GM18508 (cell line): ENCODE measurements around the gene HDAC4.
"Not testable (repeated sequence)": the region's sequence is repeated elsewhere in the genome, so short reads cannot be mapped to it uniquely, and the experiment has no call there.

Experiments
- ATAC-seq: cut with Tn5 transposase; IDR thresholded peaks from one replicate; pipeline ENCODE4 v1.9.1; 2021; ENCODE audit warnings: moderate number of reproducible peaks; ENCODE audit not compliant: insufficient read depth, unreplicated experiment

Gene HDAC4

GRCh38 chr2:239050252-239050649, 350.6 kb downstream of the HDAC4 start:
- ATAC-seq = no peak

DNA sequence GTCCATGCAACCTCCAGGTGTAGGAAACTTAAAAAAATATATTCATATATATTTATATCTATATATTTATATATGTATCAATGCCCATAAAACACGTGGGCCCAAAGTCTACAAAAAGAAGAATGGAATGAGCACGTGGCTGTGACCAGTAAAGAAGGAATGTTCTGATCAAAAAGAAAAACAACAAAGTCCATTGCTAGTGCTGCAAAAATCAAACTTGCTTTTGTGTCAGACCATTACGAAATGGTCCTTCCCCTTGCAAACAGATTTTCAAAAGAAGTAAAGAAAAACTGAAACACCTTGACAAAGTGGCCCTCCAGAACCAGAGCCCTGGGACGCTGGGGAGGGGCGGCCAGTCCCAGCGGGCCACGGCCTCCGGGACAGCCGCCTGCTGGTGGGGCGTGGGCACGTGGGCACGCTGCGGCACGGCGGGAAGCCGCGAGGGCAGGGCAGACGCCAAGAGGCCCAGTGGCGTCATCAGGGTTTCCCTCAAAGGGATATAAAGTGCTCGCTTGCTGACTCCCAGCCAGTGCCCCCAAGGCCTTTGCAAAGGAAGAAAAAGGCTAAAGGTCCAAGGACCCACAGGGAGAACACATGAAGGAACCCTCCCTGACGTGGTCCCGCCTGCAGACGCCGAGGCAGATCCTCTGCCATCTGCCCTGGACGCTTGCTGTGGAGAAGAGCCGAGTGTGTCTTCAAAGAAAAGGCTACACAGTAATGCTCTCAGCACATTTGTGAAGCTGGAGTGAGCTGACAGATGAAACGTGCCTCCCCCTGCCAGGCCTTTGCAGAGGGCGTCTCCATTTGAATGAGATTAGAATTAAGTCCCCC, 351.2 kb downstream of the HDAC4 start:
- ATAC-seq = no peak

DNA sequence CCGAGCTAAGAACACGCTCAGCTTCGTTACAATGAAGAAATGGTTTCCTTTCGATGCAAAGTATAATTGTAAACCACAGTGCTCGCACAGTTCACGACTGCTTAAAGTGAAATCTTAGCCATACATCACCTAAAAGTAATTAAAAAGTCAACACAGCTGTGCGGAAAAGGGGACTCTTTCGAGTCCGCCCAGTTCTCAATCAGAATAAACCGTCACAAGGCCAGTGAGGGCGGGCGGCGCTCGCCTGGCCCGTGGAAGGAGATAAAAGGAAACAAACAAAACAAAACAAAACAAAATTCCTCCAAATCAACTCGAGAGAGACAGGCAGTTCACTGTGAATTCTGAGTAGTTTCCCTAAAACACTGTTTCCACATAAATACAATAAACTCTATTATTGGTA, 352.1 kb downstream of the HDAC4 start:
- no peak for ATAC-seq

DNA sequence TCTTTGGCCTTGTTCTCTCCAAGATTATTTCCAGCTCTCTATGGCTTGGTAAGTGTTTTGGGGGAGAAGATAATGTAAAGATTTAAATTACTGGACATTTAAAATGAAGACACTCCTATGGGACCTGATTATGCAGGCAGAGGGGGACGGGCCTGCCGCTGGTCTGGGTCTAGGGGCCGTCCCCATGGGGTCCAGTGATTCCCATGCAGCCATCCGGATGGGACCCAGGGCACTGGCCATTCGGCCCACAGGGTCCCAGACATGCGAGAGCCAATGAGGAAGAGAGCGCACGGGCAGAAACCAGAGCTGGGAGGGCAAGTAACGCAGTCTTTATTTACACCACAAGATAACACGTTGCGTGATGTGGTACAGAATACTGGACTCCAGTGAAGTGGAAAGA, 353.0 kb downstream of the HDAC4 start:
- ATAC-seq = no peak

DNA sequence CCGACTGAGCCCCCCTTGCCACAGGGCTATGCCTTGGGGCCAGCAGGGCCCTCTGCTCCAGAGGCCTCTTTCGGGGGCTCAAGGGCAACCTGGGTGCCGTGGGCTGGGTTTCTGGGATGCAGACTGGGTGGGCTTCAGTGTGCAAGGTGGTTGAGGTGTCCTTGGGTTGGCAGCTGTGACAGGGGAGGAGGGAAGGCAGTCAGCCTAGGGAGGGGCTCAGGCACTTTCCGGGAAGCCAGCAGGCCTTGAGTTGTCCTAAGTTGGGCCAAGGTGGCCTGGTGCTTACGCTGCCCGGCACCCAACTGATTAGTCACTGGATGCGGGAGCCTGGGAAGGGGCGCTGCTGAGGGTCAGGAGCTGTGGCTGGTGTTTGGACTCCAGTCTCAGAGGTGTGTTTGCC, 353.4 kb downstream of the HDAC4 start:
- no peak for ATAC-seq

DNA sequence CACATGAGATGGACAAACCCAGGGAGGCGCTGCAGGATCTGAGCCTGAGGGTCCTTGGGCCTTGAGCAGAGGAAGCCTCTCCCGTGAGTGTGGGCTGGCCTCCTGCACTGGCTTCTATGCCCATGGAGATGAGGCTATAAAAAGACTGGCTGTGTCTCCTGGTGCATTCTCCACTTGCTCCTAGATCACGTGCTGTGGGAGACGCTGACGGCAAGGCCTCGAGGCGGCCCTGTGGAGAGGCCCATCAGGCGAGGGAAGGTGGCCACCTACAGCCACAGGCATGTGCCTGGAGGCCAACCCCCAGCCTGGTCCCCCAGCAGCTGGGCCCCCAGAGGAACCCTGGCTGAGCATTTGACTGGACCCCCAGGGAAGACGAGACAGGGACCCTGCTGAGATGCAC, 354.0 kb downstream of the HDAC4 start:
- no peak for ATAC-seq

- no peak for ATAC-seq
These were observed 356.5 kb downstream of the HDAC4 start for GRCh38 chr2:239044336-239044735.

DNA sequence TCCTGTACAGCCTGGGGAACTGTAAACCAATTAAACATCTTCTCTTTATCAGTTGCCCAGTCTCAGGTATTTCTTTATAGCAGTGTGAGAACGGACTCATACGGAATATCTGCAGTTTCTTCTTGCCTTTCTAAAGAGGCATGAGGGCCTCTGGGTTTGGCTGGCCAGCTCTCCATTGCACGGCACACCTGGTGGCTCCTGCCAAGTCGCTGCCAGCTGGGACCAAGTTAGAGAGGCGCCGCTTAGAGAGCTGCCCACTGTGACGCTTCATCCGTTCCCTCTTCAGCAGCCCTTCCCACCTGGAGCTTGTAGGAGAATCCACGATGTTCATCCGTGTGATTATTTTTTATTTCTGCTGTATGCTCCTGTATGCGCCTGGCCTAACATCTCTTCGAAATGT, 357.5 kb downstream of the HDAC4 start:
- ATAC-seq = no peak

- no peak for ATAC-seq
These were observed 358.1 kb downstream of the HDAC4 start for GRCh38 chr2:239042551-239043320.

DNA sequence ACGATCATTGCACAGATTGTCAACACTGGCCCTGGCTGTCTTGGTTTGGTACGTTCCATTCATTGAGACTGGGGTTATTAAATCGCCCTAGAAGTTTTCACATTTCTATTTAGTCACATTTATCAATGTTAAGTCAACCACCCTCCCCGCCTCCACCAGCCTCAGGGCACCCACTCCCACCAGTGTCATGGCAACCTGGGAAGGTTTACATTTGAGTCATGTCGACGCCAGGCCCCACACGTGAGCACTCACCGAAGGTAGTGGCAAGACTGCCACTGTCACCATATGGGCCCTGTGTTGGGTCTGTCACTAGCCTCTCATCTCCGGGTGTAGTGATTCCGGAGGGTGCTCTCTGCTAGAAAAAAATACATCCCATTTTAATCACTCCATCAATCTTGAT, 358.8 kb downstream of the HDAC4 start:
- no peak for ATAC-seq

- no peak for ATAC-seq
These were observed 359.8 kb downstream of the HDAC4 start for GRCh38 chr2:239041062-239041461.

DNA sequence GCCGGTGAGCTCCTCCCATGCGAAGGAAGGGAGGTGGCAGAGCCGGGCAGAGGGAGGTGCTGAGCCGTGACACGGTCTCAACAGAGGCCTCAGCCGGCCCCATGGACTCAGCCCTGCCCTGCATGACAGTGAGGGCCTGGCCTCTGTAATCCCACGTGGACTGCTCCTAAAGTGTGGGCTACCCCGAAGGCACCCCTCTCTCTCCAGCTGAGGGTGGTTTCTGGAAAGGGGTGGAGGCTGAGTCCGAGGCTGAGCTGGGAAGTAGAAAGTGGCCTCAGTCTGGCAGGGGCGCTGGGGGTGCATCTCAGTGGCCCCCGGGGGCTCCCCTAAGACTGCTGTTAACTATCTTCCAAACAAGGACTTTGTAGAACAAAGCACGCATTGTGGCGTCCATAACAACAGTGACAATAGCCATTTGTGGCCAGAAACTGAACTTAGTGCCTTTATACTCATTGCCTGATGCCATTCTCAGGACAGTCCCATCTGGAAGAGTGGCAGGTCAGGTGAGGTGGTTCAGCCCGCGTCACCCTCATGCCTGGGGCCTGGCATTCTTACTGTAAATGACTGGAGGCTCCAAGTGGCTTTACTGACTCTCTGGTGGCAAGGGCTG, 360.6 kb downstream of the HDAC4 start:
- ATAC-seq = no peak

GRCh38 chr2:239039479-239039861, 361.4 kb downstream of the HDAC4 start:
- no peak for ATAC-seq

DNA sequence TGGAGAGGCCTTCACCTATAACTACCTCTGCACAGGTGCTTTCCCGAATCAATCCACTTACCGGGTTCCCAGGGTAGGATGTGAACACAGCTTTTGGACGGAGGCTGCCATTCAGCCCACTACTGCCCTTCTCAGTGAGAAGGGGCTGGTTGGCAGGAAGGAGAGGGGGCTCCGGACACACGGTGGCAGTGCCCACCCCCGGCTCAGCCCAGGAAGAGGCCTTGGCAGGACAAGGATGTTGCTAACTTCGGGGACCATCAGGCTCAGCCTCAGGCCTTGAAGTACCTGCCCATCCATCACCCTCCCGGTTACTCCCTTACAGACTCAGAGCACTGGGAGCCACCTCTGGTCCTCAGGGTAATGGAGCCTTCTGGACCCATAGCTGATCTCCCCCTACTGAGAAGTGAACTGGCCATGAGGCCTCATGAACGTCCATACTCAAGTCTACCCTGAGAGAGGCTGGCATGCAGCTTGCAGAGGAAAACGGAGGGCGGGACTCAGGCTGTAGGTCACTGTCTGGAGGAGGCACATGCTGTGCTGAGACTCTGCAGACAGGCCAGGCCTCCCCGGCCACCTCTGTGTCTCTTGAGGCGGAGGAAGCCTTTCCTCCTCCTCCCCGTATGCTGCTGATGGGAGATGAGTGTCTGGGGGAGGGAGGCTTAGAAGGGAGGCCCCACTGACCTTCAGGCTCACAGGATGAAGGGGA, 361.9 kb downstream of the HDAC4 start:
- ATAC-seq = no peak

DNA sequence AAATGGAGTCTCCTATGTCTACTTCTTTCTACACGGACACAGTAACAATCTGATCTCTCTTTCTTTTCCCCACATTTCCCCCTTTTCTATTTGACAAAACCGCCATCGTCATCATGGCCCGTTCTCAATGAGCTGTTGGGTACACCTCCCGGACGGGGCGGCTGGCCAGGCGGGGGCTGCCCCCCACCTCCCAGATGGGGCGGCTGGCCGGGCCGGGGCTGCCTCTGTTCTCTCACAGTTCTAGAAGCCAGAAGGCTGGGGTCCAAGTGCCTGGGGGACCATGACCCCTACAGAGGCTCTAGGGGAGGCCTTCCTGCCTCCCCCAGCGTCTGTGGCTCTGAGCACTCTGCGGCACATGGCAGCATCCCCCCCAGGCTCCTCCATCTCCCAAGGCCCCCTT, 362.5 kb downstream of the HDAC4 start:
- ATAC-seq = not testable (repeated sequence)

GRCh38 chr2:239037559-239037910, 363.3 kb downstream of the HDAC4 start:
- ATAC-seq = no peak

GRCh38 chr2:239036819-239037558, 363.8 kb downstream of the HDAC4 start:
- no peak for ATAC-seq

DNA sequence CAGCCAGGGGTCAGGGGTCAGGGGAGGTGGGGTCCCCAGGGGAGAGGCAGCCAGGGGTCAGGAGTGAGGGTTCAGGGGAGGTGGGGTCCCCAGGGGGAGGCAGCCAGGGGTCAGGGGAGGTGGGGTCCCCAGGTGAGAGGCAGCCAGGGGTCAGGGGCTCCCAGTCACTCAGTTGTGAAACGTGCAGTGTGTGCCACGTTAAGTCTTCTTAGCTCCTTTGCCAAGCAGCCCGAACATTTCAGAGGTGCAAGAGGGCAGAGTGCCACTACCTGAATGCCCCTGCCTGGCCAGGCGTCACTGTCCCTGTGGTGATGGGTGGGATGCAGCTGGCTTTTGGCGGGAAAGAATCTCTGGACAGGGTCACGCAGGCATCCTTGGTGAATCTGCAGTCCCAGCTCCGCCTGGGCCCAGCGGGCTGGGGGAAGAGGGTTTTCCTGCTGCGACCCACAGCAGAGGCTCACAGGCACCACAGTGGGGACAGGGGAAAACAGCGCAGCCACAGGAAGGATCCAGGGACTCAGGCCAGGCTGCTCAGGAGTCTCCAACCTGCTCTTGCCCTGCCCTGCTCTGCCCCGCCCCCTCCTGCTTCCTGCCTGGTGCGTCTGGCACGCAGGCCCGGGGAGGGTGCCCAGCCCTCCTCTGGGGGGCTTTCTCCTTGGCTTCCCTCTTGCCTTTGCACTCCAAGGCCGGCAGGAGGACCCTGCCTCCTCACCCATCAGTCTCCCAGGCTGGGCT, 364.7 kb downstream of the HDAC4 start:
- no peak for ATAC-seq

GRCh38 chr2:239035361-239035814, 365.4 kb downstream of the HDAC4 start:
- ATAC-seq = no peak
